Measurements from ENCODE around the gene RER1.

Gene RER1

GRCh38 chr1:2392686-2393085 lies 1.0 kb downstream of the RER1 start:
- DNase-seq = no peak

GRCh38 chr1:2393471-2393877 lies 1.8 kb downstream of the RER1 start:
- no peak for DNase-seq

- DNase-seq = no peak
Measured at GRCh38 chr1:2394220-2394619, 2.6 kb downstream of the RER1 start.

GRCh38 chr1:2394761-2395160 lies 3.1 kb downstream of the RER1 start:
- DNase-seq = no peak

- DNase-seq = no peak
Measured at GRCh38 chr1:2395245-2395644, 3.6 kb downstream of the RER1 start.

- no peak for DNase-seq
Measured at GRCh38 chr1:2396059-2396458, 4.4 kb downstream of the RER1 start.

- DNase-seq = no peak
Measured at GRCh38 chr1:2396476-2396875, 4.8 kb downstream of the RER1 start.

- DNase-seq = no peak
Measured at GRCh38 chr1:2397007-2397679, 5.5 kb downstream of the RER1 start.

GRCh38 chr1:2398871-2399270 lies 7.2 kb downstream of the RER1 start:
- no peak for DNase-seq

GRCh38 chr1:2399890-2400575 lies 8.4 kb downstream of the RER1 start:
- DNase-seq = no peak

GRCh38 chr1:2400576-2400909 lies 8.9 kb downstream of the RER1 start:
- no peak for DNase-seq

GRCh38 chr1:2400950-2401649 lies 9.5 kb downstream of the RER1 start:
- DNase-seq = no peak

- no peak for DNase-seq
Measured at GRCh38 chr1:2402420-2402819, 10.8 kb downstream of the RER1 start.

GRCh38 chr1:2403273-2403672 lies 11.6 kb downstream of the RER1 start:
- no peak for DNase-seq

GRCh38 chr1:2404142-2404889 lies 12.7 kb downstream of the RER1 start:
- no peak for DNase-seq

- DNase-seq = no peak
Measured at GRCh38 chr1:2404890-2405511, 13.4 kb downstream of the RER1 start.

GRCh38 chr1:2405588-2406295 lies 14.1 kb downstream of the RER1 start:
- DNase-seq = no peak

- no peak for DNase-seq
Measured at GRCh38 chr1:2406451-2407041, 14.9 kb downstream of the RER1 start.

GRCh38 chr1:2407166-2407990 lies 15.7 kb downstream of the RER1 start:
- no peak for DNase-seq

- DNase-seq = no peak
Measured at GRCh38 chr1:2407991-2408275, 16.3 kb downstream of the RER1 start.

- DNase-seq = no peak
Measured at GRCh38 chr1:2408456-2408855, 16.8 kb downstream of the RER1 start.
